Cardiac muscle cell (in vitro differentiated cells and primary cell): Measurements from ENCODE around the gene EXOC4. TPM values are rescaled to one million over a fixed set of nuclear protein-coding genes. Genes with fewer than 3 reads are reported as not detected.

Experiments used
- DNase-seq, 2 donors: peaks; one replicate each; pipeline versions ENCODE4 v3.0.0 to v3.0.0-alpha.2; 2010 to 2017; ENCODE audit warnings: low read depth in 1 of 2, low spot score in 1 of 2
- H3K27ac ChIP-seq: fragments of 200-600 bp; sonication (generic); 2 replicates; pipeline ENCODE4 v1.5.1; 2016
- H3K27me3 ChIP-seq: fragments of 200-600 bp; sonication (generic); 2 replicates; pipeline ENCODE4 v1.6.0; 2016; ENCODE audit warnings: control low read depth
- H3K36me3 ChIP-seq: fragments of 200-600 bp; sonication (generic); 2 replicates; pipeline ENCODE4 v1.5.1; 2016; ENCODE audit warnings: control low read depth
- H3K4me1 ChIP-seq: fragments of 200-600 bp; sonication (generic); 2 replicates; pipeline ENCODE4 v1.8.1; 2017; ENCODE audit warnings: low read depth, mild to moderate bottlenecking, mixed run types
- H3K4me3 ChIP-seq: fragments of 200-600 bp; sonication (generic); 2 replicates; pipeline ENCODE4 v1.5.1; 2016; ENCODE audit warnings: mild to moderate bottlenecking
- H3K9me3 ChIP-seq: fragments of 200-600 bp; sonication (generic); 2 replicates; pipeline ENCODE4 v1.5.1; 2017; ENCODE audit warnings: low read depth, mild to moderate bottlenecking, control low read depth
- polyA plus RNA-seq: library from polyadenylated mRNA; unstranded; fragments of >200 nt; fragmentation: Nextera tagmentation; extraction: Ambion mirVana; gene quantifications from 2 replicates; pipeline ENCODE4 v1.2.1, GENCODE V29; 2016
- total RNA-seq: library from RNA; depleted of rRNA; stranded (reverse); fragments of >200 nt; gene quantifications from 2 replicates; pipeline ENCODE4 v1.2.3, GENCODE V29; 2016
- TF ChIP-seq, protein P1 (sequence below): IDR thresholded peaks from 2 replicates; pipeline ENCODE4 v1.5.1; 2012; ENCODE audit warnings: low read depth, mild to moderate bottlenecking, low read length

EXOC4 gene
- total and polyA plus RNA-seq, 2 experiments from 2014 or later: 33.6 to 46.0 TPM

DNA sequence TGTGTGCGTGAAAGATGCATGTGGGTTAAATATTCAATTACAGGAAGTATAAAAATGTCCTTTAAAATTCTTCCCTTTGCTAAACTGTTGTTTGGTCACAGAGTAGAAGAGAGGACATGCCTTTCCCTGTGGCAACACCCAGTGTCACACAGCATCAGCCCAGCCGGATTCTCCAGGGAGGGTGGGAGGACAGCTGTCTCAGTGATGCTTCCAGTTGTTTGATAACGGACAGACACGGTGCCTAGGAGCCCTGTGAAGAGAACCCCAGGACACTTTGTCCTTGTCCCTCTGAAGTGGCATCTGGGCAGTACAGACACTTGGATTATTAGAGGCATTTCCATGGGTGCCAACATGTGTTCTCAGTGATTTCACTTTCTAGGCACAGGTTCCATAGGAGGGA, 567.7 kb downstream of the EXOC4 start:
- Histone ChIP-seq H3K4me1 (no peaks in the 10 kb centered on the region), H3K27me3 (no peaks in the 10 kb centered on the region)
- DNase-seq: no peak

DNA sequence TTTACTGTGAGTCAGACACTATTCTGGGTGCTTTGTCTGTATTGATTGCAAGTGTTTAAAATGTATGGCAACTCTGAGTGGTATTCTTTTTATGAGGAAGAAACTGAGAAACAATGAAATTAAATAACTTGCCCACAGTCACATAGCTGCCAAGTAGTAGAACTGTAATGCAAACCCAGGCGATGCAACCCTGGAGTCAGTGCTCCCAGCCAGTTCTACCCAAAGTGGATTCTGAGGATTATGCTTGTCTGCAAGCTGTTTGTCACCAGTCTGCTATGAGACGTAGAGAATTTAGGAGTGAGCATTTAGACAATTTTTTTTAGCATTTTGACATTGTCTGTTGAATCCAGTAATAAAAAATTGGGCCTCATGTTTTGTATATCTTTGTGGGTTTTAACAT, 568.3 kb downstream of the EXOC4 start:
- H3K27ac ChIP-seq: no peak overlapping the region
- H3K4me3 ChIP-seq: no peak overlapping the region
- H3K4me1 ChIP-seq: no peaks in the 10 kb centered on the region
- no peaks in the 10 kb centered on the region for H3K36me3 ChIP-seq
- H3K27me3 ChIP-seq: no peaks in the 10 kb centered on the region
- TF ChIP-seq, protein P1, sequence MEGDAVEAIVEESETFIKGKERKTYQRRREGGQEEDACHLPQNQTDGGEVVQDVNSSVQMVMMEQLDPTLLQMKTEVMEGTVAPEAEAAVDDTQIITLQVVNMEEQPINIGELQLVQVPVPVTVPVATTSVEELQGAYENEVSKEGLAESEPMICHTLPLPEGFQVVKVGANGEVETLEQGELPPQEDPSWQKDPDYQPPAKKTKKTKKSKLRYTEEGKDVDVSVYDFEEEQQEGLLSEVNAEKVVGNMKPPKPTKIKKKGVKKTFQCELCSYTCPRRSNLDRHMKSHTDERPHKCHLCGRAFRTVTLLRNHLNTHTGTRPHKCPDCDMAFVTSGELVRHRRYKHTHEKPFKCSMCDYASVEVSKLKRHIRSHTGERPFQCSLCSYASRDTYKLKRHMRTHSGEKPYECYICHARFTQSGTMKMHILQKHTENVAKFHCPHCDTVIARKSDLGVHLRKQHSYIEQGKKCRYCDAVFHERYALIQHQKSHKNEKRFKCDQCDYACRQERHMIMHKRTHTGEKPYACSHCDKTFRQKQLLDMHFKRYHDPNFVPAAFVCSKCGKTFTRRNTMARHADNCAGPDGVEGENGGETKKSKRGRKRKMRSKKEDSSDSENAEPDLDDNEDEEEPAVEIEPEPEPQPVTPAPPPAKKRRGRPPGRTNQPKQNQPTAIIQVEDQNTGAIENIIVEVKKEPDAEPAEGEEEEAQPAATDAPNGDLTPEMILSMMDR: no peak
- no peaks in the 10 kb centered on the region for H3K9me3 ChIP-seq
- DNase-seq: no peak

More for the DNA sequence above, 567.7 kb downstream of the EXOC4 start:
- TF ChIP-seq, protein P1: no peak
- H3K4me3 ChIP-seq: no peak overlapping the region
- no peak overlapping the region for H3K27ac ChIP-seq
- no peaks in the 10 kb centered on the region for H3K36me3 ChIP-seq
- H3K9me3 ChIP-seq: no peaks in the 10 kb centered on the region

DNA sequence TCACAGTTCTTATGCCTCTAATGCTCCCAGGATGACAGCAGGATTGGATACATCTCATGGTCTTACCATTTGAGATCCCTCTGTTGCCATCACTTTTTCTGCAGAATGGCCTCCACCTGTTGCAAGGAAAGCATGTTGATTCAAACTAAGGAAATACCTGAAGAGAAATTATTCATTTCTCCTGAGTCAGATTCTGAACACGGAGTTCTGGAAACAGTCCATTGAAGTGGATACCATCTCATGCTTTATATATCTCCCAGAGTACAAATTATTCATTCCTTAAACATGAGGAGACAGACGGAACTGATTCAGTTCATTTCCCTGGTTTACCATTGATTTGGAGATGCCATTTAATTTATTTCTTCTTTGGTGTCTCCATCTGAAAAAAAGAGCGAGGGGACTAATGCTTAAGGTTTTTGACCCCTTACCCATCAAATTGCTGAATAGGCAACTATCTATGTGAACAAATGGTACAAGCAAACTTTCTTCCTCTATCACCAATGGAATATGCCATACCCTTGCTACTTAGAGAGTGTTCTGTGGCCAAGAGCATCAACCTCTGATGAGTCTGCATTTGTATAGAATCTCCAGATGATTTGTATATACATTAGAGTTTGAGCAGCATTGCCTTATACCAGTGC, 569.2 kb downstream of the EXOC4 start:
- Histone ChIP-seq H3K4me3 (no peak overlapping the region), H3K9me3 (no peaks in the 10 kb centered on the region), H3K4me1 (no peaks in the 10 kb centered on the region), H3K27ac (no peak overlapping the region), H3K36me3 (no peaks in the 10 kb centered on the region), H3K27me3 (no peaks in the 10 kb centered on the region)
- TF ChIP-seq, protein P1: no peak
- no peak for DNase-seq

DNA sequence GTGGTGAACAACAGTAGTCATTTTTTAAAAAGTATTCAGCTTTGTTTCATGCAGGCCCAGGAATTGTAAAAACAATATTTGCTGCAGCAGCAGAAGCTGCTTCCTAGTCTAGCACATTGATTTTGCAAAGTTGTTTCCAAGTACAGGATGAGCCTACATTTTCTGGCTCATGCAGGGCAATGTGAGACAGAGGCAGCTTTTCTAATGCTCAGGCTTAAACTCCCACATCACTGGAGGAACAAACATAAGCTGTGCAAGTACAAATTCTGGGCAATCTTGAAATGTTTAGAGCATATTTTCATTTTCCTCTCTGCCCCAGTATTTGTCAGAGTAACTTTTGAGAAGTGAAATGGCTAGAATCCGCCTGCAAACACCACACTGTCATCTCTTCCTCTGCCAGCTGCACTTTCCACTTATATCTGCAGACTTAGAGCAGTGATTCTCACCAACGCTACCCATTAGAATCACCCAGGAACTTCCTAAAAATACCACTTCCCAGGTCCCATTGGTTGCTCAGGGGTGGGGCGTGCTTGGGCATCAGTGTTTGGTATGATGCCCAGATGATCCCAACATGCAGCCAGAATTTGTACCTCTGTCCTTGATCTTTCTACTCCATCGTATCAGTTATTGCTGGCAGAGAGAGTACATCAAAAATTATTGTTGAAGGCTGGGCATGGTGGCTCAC, 570.1 kb downstream of the EXOC4 start:
- Histone ChIP-seq H3K36me3 (no peaks in the 10 kb centered on the region), H3K9me3 (no peaks in the 10 kb centered on the region), H3K27ac (no peak overlapping the region), H3K4me1 (peaks cover 4% of the 10 kb centered on the region), H3K4me3 (no peak overlapping the region), H3K27me3 (no peaks in the 10 kb centered on the region)
- no peak for DNase-seq
- TF ChIP-seq, protein P1: no peak

DNA sequence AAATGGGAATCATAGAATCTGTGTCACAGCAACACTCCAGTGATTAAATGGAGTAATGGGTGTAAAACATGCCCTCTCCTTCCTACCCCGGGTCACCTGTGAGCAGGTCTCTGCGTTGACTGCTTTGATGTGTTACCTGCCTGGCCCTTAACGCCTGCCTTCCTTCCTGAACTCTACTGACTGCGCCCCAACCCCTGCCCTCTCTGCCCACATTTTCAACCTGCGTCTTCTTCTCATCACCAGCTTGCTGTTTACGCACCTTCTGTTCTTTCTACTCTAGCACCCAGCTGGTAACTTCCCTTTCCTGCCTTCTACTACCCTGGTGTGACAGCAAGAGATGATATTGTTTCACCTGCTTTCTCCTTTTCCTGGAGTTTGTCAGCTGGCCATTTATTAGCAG, 571.3 kb downstream of the EXOC4 start:
- Histone ChIP-seq H3K4me3 (no peak overlapping the region), H3K36me3 (no peaks in the 10 kb centered on the region)
- TF ChIP-seq, protein P1: no peak

More for the DNA sequence above, 571.3 kb downstream of the EXOC4 start:
- no peak overlapping the region for H3K27ac ChIP-seq
- no peaks in the 10 kb centered on the region for H3K27me3 ChIP-seq
- H3K9me3 ChIP-seq: no peaks in the 10 kb centered on the region
- peaks cover 12% of the 10 kb centered on the region for H3K4me1 ChIP-seq
- DNase-seq: no peak
